ENCODE data around the gene SINHCAF.

GRCh38 chr12:31325877-31326631, at the start of gene SINHCAF:
- peak; percentile 91 to 97 (median 97) for TF ChIP-seq POLR2A (IDR thresholded peaks at IDR 0.05)
- peak in 2 of 7 experiments; percentile 17 to 23 for TF ChIP-seq CTCF (IDR thresholded peaks at IDR 0.05)
